ENCODE data around the gene TRANK1. TPM values are rescaled to one million over a fixed set of nuclear protein-coding genes. Genes with fewer than 3 reads are reported as not detected.

Gene TRANK1
- total RNA-seq, 4 donors from 2014 or later = 47.9 to 92.6 (median 59.9) TPM

DNA sequence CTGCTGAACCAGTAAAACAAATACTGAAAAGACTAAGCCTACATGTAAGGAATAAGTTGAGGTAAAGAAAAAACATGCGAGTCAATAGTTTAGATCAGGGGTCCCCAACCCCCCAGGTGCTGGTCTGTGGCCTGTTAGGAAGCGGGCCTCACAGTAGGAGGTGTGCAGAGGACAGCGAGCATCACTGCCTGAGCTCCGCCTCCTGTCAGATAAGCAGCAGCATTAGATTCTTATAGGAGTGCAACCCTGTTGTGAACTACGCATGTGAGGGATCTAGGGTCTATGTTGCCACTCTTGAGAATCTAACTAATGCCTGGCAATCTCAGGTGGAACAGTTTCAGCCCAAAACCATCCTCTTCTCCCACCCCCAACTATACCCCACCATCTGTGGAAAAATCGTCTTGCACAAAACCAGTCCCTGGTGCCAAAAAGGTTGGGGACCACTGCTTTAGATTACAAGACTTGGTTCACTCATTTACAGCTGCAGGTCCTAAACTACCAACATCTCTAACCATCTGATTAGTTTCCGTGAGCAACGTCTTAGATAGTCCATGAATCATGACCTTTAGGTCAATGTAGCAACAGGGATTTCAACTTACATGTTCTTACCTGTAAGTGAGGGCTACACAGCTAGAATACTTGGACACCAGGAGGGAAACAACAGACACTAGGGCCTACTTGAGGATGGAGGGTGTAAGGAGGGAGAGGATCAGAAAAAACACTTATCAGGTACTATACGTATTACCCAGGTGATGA is 66.7 kb downstream of the TRANK1 start:
- peaks cover 0 to 4% (median 0%) of the 10 kb centered on the region in 4 donors for H3K4me1 ChIP-seq
- no peak overlapping the region for H3K27ac ChIP-seq
- DNase-seq = no peak
- no peaks in the 10 kb centered on the region for H3K9me3 ChIP-seq
- no peak overlapping the region for H3K4me3 ChIP-seq
- H3K36me3 ChIP-seq = peaks cover 0 to 9% (median 0%) of the 10 kb centered on the region in 3 donors
- TF ChIP-seq, protein P1, sequence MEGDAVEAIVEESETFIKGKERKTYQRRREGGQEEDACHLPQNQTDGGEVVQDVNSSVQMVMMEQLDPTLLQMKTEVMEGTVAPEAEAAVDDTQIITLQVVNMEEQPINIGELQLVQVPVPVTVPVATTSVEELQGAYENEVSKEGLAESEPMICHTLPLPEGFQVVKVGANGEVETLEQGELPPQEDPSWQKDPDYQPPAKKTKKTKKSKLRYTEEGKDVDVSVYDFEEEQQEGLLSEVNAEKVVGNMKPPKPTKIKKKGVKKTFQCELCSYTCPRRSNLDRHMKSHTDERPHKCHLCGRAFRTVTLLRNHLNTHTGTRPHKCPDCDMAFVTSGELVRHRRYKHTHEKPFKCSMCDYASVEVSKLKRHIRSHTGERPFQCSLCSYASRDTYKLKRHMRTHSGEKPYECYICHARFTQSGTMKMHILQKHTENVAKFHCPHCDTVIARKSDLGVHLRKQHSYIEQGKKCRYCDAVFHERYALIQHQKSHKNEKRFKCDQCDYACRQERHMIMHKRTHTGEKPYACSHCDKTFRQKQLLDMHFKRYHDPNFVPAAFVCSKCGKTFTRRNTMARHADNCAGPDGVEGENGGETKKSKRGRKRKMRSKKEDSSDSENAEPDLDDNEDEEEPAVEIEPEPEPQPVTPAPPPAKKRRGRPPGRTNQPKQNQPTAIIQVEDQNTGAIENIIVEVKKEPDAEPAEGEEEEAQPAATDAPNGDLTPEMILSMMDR (IDR thresholded peaks at IDR 0.05) = no peak
- no peak for TF ChIP-seq POLR2A (IDR thresholded peaks at IDR 0.05)
- no peaks in the 10 kb centered on the region for H3K27me3 ChIP-seq

DNA sequence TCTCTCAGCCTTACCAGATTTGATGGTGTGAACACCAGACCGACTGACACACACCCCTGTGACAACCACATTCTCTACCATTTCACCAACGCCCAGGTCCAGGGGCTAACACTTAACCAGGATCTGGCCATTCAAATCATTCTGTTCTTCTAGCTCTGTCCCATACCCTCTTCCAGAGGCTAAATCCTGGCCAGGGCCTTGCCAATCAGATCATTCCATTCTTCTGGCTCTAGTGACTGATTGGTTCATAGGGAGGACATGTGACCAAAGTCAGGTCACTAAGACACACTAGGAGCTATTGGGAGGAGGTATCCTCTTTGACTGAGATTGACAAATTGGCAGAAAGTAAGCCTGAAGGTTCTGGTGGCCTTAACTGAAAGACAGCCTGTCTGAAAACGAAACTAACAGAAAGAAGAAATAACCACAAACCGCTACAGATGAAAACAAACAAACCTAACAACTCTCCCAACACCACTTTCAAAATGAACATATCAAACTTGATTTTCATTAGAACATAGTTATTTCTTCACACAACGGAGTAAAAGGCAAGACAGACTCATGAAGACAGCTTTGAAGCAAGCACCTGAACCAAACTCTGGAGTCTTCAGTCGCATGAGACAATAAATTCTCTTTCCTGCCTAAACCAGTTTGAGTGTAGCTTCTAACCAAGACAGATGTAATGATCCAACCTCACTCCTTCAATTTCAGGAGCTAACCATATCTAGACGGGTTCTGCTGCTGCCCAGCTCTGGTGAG is 68.5 kb downstream of the TRANK1 start:
- no peaks in the 10 kb centered on the region for H3K9me3 ChIP-seq
- no peaks in the 10 kb centered on the region for H3K27me3 ChIP-seq
- TF ChIP-seq, protein P1 (IDR thresholded peaks at IDR 0.05) = no peak
- no peak for TF ChIP-seq POLR2A (IDR thresholded peaks at IDR 0.05)
- DNase-seq = no peak
- H3K36me3 ChIP-seq = peaks cover 0 to 4% (median 0%) of the 10 kb centered on the region in 3 donors
- peak overlapping the region; percentile 63 to 74 (median 70) for H3K27ac ChIP-seq
- H3K4me3 ChIP-seq = no peak overlapping the region
- peaks cover 0 to 4% (median 0%) of the 10 kb centered on the region in 4 donors for H3K4me1 ChIP-seq

DNA sequence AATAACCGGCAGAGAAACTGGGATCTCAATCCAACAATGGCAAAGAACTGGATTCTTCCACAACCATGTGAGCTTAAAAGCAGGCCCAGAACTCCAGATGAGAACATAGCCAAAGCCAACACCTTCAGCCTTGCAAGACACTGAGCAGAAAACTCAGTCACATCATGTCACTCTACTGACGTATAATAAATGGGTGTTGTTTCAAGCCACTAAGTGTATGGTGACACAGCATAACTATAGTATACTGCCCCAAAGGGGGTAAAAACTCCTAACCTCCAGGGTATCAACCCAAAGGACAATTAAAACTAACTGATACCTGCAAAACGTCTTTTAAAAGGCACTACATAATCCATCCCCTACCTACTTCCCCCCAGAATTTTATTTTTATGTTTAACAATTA is 69.5 kb downstream of the TRANK1 start:
- Histone ChIP-seq H3K9me3 (no peaks in the 10 kb centered on the region), H3K27ac (peak overlapping the region in 1 of 4 donors; percentile 20), H3K4me1 (peaks cover 0 to 4% (median 0%) of the 10 kb centered on the region in 4 donors), H3K36me3 (peaks cover 0 to 5% (median 0%) of the 10 kb centered on the region in 3 donors), H3K4me3 (no peak overlapping the region), H3K27me3 (no peaks in the 10 kb centered on the region)
- TF ChIP-seq POLR2A (IDR thresholded peaks at IDR 0.05) = no peak
- TF ChIP-seq, protein P1 (IDR thresholded peaks at IDR 0.05) = no peak
- DNase-seq = no peak

DNA sequence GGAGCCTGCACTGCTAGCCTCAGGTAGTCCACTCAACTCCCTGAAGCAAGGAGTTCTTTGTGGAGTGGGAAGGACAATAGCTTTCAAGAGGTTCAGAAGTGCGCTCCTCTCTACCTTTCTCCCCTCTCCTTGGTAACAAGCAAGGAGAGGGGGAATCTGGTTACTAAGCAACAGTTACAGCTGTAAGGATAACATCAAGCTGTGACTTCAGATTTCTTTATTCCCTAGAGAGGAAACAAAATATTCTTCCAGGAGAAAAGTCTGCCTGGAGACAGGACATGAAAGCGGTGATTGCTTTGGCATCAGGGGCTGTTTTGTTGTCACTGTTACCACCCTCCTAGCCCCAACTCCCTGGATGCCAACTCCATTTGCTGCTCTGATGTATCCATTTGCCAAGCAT is 70.4 kb downstream of the TRANK1 start:
- TF ChIP-seq, protein P1 (IDR thresholded peaks at IDR 0.05) = no peak
- no peak for TF ChIP-seq POLR2A (IDR thresholded peaks at IDR 0.05)
- Histone ChIP-seq H3K9me3 (no peaks in the 10 kb centered on the region), H3K27ac (no peak overlapping the region), H3K4me1 (peaks cover 0 to 4% (median 0%) of the 10 kb centered on the region in 4 donors), H3K4me3 (no peak overlapping the region), H3K36me3 (peaks cover 0 to 13% (median 0%) of the 10 kb centered on the region in 3 donors), H3K27me3 (no peaks in the 10 kb centered on the region)
- DNase-seq = no peak

DNA sequence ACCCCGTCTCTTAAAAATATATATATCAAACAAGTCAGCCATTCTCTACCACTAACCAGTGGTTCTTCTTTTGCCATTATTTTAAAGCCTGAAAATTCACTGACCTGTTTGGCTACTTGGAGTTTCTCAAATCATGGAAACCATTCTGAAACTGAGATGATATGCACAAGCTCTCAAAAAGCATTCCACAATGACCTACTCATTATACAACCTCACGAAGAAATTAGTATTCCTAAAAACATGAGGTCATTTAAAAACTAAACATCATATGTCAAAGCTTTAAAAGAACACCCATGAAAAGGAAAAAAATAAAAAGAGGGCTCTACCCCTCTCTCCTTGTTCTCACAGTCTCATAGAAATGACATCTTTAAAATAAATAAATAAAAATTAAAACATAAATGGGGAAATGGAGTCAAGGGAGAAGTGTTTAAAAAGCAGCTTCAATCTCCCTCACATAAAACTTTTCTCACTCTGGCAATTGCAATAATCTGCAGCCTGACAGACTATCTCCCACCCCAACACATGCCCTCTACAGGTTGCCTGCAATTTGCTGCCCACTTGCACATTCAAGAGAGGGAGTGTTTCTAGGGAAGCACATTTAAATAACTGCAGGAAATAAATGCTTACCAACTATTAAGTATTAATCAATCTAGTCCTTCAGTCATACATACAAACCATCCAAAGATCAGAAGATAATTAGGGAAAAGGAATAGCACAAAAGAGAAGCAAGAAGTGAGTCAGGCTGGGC is 73.3 kb downstream of the TRANK1 start:
- H3K4me3 ChIP-seq = no peak overlapping the region
- H3K27me3 ChIP-seq = no peaks in the 10 kb centered on the region
- no peaks in the 10 kb centered on the region for H3K9me3 ChIP-seq
- H3K36me3 ChIP-seq = peaks cover 0 to 20% (median 0%) of the 10 kb centered on the region in 3 donors
- DNase-seq = no peak
- no peak overlapping the region for H3K27ac ChIP-seq
- TF ChIP-seq, protein P1 (IDR thresholded peaks at IDR 0.05) = peak in 1 of 6 experiments; percentile 7
- TF ChIP-seq POLR2A (IDR thresholded peaks at IDR 0.05) = no peak
- H3K4me1 ChIP-seq = no peaks in the 10 kb centered on the region
